Peyer's patch (tissue), 4 donors: ENCODE data around the gene GPAT2.
"Not testable (repeated sequence)": the region's sequence is repeated elsewhere in the genome, so short reads cannot be mapped to it uniquely, and the experiment has no call there.

Source experiments
- POLR2A ChIP-seq, 2 donors: fragments of 450-650 bp; IDR thresholded peaks; one replicate each; pipeline ENCODE4 v1.5.1; 2017; ENCODE audit warnings: antibody characterized with exemption in 2 of 2, mild to moderate bottlenecking in 2 of 2, moderate library complexity in 2 of 2
- TF ChIP-seq, protein P1 (sequence below), 6 experiments: fragments of 450-650 bp in 4 of 6; fragments of 200-600 bp in 2 of 6; sonication (generic) in 1 of 6; IDR thresholded peaks; one replicate each; pipeline ENCODE4 v1.5.1; 2017 to 2019; ENCODE audit warnings: antibody characterized with exemption in 6 of 6, mild to moderate bottlenecking in 3 of 6, moderate library complexity in 1 of 6

DNA sequence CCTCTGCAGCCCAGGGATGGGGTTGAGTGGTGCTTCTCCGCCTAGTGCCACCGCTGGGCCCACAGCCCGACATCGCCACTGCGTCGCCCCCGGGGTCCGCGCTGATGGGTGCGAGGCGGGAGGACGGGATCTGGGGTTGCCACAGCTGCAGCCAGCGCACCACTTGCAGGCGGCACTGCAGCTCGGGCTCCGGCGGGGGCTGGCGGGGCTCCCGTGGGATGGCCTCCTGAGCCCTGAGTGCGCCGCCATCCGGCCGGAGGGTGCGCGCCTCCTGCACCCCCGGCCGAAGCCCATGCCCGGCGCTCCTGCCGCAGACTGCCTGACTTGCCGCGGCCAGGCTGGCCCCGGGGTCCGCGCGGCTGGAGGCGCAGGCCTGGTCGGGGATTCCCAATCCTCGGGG, 42.6 kb downstream of the GPAT2 start:
- TF ChIP-seq, protein P1, sequence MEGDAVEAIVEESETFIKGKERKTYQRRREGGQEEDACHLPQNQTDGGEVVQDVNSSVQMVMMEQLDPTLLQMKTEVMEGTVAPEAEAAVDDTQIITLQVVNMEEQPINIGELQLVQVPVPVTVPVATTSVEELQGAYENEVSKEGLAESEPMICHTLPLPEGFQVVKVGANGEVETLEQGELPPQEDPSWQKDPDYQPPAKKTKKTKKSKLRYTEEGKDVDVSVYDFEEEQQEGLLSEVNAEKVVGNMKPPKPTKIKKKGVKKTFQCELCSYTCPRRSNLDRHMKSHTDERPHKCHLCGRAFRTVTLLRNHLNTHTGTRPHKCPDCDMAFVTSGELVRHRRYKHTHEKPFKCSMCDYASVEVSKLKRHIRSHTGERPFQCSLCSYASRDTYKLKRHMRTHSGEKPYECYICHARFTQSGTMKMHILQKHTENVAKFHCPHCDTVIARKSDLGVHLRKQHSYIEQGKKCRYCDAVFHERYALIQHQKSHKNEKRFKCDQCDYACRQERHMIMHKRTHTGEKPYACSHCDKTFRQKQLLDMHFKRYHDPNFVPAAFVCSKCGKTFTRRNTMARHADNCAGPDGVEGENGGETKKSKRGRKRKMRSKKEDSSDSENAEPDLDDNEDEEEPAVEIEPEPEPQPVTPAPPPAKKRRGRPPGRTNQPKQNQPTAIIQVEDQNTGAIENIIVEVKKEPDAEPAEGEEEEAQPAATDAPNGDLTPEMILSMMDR (IDR thresholded peaks at IDR 0.05), result not testable (repeated sequence)
- TF ChIP-seq POLR2A (IDR thresholded peaks at IDR 0.05), result not testable (repeated sequence)
